Central memory CD8-positive, alpha-beta T cell (primary cell): ENCODE data around the gene GJA3.

Experiments used
- ATAC-seq: fragments of 150-1000 bp; cut with Tn5 transposase; replicated peaks from 2 replicates; pipeline ENCODE4 v1.10.0; 2022; ENCODE audit warnings: mild to moderate bottlenecking, moderate FRiP score, moderate number of reproducible peaks; ENCODE audit not compliant: poor library complexity, severe bottlenecking; ENCODE audit errors: extremely low read depth
- DNase-seq, 2 donors: peaks; one replicate each; pipeline ENCODE4 v3.0.0; 2021; ENCODE audit warnings: low spot score in 2 of 2
- H3K27ac Mint-ChIP-seq: one replicate; pipeline ENCODE4 v1.8.0; 2022; ENCODE audit warnings: low read depth, mild to moderate bottlenecking, moderate library complexity, mixed read lengths
- H3K27me3 Mint-ChIP-seq: one replicate; pipeline ENCODE4 v1.8.0; 2022; ENCODE audit warnings: mixed read lengths
- H3K36me3 Mint-ChIP-seq: one replicate; pipeline ENCODE4 v1.8.0; 2022; ENCODE audit warnings: mild to moderate bottlenecking, moderate library complexity, mixed read lengths; ENCODE audit not compliant: insufficient read depth
- H3K4me1 Mint-ChIP-seq: one replicate; pipeline ENCODE4 v1.8.0; 2022; ENCODE audit warnings: mixed read lengths
- H3K4me3 Mint-ChIP-seq: one replicate; pipeline ENCODE4 v1.8.0; 2022; ENCODE audit warnings: mild to moderate bottlenecking, moderate library complexity, mixed read lengths
- H3K9me3 Mint-ChIP-seq: one replicate; pipeline ENCODE4 v1.8.0; 2022; ENCODE audit warnings: mixed read lengths

Gene GJA3

DNA sequence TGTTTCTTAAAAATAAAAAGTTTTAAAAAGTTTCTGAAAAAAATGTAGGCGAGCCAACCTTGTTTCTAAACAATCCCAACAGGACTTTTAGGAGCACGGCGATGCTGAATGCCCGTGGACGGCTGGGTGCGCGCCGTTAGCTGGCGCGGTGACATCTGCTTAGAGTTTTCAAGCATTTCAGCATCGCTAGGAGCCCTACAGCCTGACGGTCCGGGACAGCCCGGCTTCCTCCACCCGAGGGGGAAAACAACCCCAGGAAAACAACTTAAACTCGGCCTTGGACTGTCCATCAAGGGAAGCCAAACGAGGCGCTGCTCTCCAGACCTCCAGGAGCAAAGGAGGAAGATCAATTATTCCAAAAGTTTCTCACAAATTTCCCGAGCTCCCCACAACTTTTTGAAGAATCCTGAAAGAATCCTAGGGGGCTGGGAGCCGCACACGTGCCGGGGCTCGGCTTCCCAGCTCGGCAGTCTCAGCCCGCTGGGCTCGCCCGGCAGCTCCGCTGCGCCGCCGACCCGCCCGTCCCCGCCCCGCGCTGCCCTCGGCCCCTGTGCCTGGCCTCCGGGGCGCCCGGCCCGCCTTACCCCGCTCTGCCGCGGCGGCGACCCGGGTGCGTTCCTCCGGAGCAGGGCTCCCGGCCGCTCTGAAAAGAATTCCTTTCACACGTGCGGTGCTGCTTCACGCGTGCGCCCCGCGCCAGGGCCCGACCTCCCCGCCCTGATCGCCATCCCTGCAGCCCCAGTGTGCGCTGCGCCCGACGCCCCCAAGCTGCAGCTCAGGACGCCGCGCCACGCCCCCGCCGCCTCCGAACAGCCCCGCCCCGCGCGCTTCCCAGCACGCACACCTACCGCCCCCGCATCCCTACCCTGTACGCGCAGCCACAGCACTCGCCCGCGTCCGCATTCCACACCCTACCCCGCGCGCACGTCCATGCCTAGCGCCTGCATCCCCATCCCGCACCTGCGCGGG is at the start of gene GJA3:
TSS of gene GJA3 (minus strand) at position 747 of the 969 bp plus-strand sequence. CDS start 17,764 bp downstream, outside the sequence.
- no peak for DNase-seq
- Mint-ChIP-seq H3K4me3 (peak within 1 kb of the TSS; percentile 76), H3K9me3 (no peaks in the 10 kb centered on the region), H3K27ac (no peak within 1 kb of the TSS), H3K36me3 (no peaks in the 10 kb centered on the region), H3K27me3 (peaks cover 57% of the 10 kb centered on the region), H3K4me1 (peaks cover 8% of the 10 kb centered on the region)
- ATAC-seq, result peak; percentile 41

DNA sequence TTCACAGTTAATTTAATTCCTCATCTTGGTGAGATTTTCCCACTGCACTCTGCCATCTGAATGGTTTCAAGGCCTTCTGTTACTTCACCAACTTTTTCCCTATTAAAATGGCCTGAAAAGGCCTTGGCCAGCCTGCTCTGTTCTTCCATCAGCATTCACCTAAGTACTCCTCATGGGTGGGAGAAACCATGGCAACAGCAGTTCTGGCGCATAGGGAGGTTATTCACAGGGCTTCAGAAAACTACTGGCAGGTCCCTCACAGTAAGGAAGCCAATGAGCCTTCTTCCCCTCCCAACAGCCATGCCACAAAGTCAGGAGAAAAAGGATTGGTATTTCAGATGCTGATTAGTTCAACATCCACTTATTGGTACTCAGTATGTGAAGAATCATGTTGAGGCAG is 49.1 kb upstream of the GJA3 start:
- H3K36me3 Mint-ChIP-seq, result peaks cover 2% of the 10 kb centered on the region
- H3K4me1 Mint-ChIP-seq, result no peaks in the 10 kb centered on the region
- H3K4me3 Mint-ChIP-seq, result no peak overlapping the region
- H3K9me3 Mint-ChIP-seq, result no peaks in the 10 kb centered on the region
- DNase-seq (no peak), ATAC-seq (no peak)
- H3K27me3 Mint-ChIP-seq, result peaks cover 71% of the 10 kb centered on the region
- no peak overlapping the region for H3K27ac Mint-ChIP-seq

DNA sequence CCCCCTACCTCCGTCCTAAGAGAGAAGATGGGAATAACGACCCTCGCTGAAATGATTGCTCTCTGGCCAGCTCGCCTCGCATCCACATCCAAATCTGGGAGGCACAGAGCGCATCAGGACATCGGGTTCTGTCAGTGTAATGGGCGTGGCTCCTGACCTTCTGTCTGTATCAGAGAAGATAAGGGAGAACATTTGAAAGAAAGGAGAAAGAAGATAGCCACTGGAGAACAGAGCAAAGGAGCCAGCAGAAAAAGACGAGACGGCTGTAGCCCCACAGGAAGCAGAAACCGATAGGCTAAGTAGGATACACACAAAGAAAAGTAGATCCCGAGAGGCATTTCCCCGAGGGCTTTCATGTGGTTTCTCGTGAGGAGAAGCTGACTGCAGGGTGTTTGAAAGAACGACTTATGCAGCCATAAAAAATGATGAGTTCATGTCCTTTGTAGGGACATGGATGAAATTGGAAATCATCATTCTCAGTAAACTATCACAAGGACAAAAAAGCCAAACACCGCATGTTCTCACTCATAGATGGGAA is 45.9 kb upstream of the GJA3 start:
- Mint-ChIP-seq H3K9me3 (no peaks in the 10 kb centered on the region), H3K27ac (no peak overlapping the region), H3K4me1 (no peaks in the 10 kb centered on the region), H3K4me3 (no peak overlapping the region), H3K27me3 (peaks cover 65% of the 10 kb centered on the region), H3K36me3 (peaks cover 2% of the 10 kb centered on the region)
- DNase-seq (no peak), ATAC-seq (no peak)

DNA sequence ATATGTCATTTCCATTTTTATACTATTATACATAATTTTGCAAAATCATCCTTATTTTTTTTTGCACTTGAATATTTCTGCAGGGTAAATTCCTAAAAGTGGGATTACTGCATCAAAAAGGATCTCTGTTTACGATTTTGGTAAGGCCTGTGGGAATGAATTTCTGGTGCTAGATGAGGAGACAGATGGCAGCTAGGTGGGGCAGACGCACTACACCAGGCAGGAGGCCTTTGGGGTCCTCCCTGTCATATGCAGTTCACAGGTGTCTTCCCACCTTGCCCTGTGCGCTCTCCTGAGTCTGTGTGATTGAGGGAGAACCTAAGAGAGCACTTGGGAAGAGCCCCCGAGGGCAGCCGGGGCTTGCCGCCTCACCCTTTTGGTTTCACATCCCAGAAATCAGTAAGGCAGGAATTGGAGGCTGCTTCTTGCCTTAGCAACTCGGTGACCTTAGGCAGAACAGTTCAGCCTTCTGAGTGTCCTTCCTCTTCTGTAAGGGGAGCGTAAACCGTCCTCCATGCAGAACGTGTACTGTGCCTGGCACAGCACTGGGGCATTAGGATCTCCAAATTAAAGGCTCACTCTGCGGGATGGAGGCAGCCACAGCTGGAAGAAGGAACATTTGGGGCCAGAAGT is 45.3 kb upstream of the GJA3 start:
- peaks cover 64% of the 10 kb centered on the region for H3K27me3 Mint-ChIP-seq
- DNase-seq (no peak), ATAC-seq (no peak)
- no peak overlapping the region for H3K27ac Mint-ChIP-seq
- peaks cover 2% of the 10 kb centered on the region for H3K36me3 Mint-ChIP-seq
- H3K4me3 Mint-ChIP-seq, result no peak overlapping the region
- no peaks in the 10 kb centered on the region for H3K4me1 Mint-ChIP-seq
- no peaks in the 10 kb centered on the region for H3K9me3 Mint-ChIP-seq

DNA sequence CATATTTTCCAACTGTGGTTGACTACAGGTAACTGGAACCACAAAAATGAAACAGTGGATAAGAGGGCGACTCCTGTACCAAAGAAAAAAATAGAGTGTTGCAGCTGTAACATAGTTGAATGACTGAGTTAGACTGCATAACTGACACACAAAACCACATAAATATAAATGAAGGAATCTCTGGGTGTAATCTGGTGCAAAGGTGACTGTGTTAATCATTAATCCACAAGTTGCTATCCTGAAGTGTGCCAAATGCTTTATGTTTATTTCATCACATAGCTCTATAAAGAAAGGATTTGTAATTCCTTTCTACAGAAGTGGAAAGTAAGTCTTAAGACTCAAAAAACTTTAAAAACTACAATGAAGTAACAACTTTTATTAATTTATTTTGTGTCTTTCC is 37.9 kb upstream of the GJA3 start:
- no peaks in the 10 kb centered on the region for H3K9me3 Mint-ChIP-seq
- no peak for DNase-seq
- H3K36me3 Mint-ChIP-seq, result no peaks in the 10 kb centered on the region
- no peak overlapping the region for H3K27ac Mint-ChIP-seq
- no peak for ATAC-seq
- H3K4me3 Mint-ChIP-seq, result no peak overlapping the region
- peaks cover 88% of the 10 kb centered on the region for H3K27me3 Mint-ChIP-seq
- peaks cover 16% of the 10 kb centered on the region for H3K4me1 Mint-ChIP-seq

DNA sequence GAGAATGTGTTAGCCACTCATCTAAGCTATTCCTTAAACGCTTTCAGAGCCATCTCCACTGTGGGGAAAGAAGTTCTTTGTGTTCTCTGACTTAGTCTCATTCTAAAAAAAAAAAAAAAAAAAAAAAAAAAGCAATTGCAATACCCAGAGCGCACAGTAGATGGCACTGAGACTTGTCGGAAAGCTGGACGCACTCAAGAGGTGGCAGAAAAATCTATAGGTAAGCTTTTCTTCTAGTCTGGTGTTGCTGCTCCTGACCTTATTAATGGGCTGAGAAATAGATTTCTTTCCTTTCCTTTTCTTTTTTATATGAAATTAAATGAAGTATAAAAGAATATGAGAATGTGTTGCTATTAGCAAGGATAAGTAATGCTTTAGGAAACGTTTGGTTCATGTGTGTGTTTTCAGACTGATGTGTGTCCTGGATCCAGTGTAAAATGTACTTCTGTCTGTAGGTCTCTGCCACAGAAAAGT is 36.5 kb upstream of the GJA3 start:
- Mint-ChIP-seq H3K4me3 (no peak overlapping the region), H3K36me3 (no peaks in the 10 kb centered on the region), H3K27ac (no peak overlapping the region), H3K4me1 (peaks cover 23% of the 10 kb centered on the region), H3K9me3 (no peaks in the 10 kb centered on the region), H3K27me3 (peaks cover 89% of the 10 kb centered on the region)
- DNase-seq (no peak), ATAC-seq (peak; percentile 41)

DNA sequence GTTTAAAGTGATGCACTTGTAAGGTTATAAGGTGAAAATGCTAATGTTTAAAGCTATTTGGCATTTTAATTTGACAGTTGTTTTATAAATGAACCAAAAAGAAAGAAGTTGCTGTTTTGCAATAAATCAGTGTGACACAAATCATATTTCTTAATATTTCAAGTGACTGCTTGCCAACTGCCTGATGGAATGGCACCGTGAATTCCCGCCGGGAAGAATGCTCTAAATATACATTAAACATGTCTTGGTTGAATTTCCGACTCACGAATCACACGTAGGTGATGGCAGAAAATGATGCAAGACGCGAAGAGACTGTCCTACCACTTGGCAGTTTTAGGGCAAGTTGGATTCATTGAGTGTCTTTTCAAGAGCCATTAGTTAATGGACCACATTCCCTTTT is 34.9 kb upstream of the GJA3 start:
- H3K9me3 Mint-ChIP-seq, result no peaks in the 10 kb centered on the region
- H3K4me1 Mint-ChIP-seq, result peaks cover 23% of the 10 kb centered on the region
- peaks cover 89% of the 10 kb centered on the region for H3K27me3 Mint-ChIP-seq
- H3K4me3 Mint-ChIP-seq, result no peak overlapping the region
- DNase-seq (no peak), ATAC-seq (no peak)
- H3K27ac Mint-ChIP-seq, result no peak overlapping the region
- no peaks in the 10 kb centered on the region for H3K36me3 Mint-ChIP-seq

DNA sequence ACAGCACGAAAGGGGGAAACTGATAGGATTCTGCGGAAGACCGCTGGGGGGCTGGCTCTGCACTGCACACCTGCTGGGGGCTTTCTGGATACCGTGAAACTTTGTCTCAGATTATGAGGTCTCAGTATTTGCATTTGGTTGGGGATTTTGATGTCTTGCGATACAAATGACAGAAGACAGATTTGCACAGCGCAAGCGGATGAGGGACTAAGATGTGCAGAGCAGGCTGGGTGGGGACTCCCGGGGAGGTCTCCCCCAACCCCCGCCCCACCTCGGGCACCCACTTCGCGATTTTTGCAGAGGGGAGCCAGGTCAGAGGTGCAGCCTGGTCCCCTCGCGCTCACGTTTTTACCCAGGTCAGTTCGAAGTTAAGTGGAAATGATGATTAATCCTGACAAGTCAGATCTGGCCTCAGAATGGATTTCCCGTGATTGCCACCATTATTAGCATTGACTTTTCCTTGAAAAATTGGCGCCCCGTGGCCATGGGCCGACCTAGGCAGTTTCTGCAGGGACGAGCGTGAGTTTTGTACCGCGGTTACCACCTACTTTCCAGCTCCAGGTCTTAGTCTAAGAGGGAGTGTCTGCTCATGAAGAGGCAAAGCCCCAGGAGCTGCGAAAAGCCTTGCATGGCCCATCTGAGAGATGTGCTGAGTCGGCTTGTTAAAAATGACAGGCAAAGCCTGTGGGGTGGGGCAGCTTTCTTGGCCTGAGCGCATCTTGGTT is 33.2 kb upstream of the GJA3 start:
- Mint-ChIP-seq H3K36me3 (no peaks in the 10 kb centered on the region), H3K4me3 (peak overlapping the region; percentile 72), H3K27me3 (peaks cover 78% of the 10 kb centered on the region), H3K4me1 (peaks cover 23% of the 10 kb centered on the region), H3K9me3 (no peaks in the 10 kb centered on the region), H3K27ac (no peak overlapping the region)
- ATAC-seq (peak; percentile 26), DNase-seq (no peak)

DNA sequence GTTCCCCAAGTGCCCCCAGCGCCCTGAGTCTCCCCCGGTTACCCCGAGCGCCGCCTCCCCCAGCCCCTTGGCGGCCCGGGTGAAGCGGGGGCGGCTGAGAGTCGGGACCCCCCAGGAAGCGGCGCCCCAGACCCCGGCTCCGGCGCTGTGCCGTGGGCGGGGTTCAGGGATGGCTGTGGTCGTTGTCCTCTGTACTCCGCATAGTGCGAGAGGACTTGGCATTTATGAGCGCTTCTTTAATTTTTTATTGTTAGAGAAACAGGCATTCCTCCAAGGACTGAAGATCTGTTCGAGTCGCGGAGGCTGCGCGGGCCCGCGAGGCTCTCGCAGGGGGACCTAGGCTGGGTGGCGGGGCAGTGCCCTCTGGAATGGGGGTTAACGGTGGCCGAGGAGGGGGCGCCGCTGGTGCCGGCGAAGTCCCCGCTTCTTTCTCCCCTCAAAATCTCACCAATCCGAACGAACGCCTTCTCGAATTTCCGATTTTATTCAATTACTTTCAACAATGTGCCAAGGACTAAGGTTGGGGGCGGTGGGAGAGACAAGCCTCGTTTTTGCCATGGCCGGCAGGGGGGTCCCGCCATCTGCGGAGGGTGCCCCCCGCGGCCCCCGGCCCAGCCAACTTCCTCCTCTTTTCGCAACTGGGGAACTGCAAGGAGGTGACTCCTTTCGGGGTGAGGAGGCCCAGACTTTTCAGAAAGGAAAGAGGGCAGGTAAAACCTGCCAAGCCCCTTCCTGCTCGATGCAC is 32.5 kb upstream of the GJA3 start:
- Mint-ChIP-seq H3K27me3 (peaks cover 71% of the 10 kb centered on the region), H3K4me3 (peak overlapping the region; percentile 72), H3K27ac (no peak overlapping the region), H3K4me1 (peaks cover 23% of the 10 kb centered on the region), H3K9me3 (no peaks in the 10 kb centered on the region), H3K36me3 (no peaks in the 10 kb centered on the region)
- ATAC-seq (peak; percentile 16), DNase-seq (no peak)

DNA sequence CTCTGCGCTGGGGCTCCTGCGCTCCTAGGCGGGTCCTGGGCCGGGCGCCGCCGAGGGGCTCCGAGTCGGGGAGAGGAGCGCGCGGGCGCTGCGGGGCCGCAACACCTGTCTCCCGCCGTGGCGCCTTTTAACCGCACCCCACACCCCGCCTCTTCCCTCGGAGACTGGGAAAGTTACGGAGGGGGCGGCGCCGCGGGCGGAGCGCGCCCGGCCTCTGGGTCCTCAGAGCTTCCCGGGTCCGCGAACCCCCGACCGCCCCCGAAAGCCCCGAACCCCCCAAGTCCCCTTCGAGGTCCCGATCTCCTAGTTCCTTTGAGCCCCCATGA is 31.9 kb upstream of the GJA3 start, which contains the start of gene GJB2:
TSS of gene GJB2 (minus strand) at position 103 of the 326 bp plus-strand sequence. CDS start 3,357 bp downstream, outside the sequence.
- peaks cover 66% of the 10 kb centered on the region for H3K27me3 Mint-ChIP-seq
- no peak for DNase-seq
- H3K36me3 Mint-ChIP-seq, result no peaks in the 10 kb centered on the region
- H3K4me1 Mint-ChIP-seq, result peaks cover 23% of the 10 kb centered on the region
- no peak within 1 kb of the TSS for H3K27ac Mint-ChIP-seq
- ATAC-seq, result no peak
- H3K4me3 Mint-ChIP-seq, result peak within 1 kb of the TSS; percentile 72
- no peaks in the 10 kb centered on the region for H3K9me3 Mint-ChIP-seq

DNA sequence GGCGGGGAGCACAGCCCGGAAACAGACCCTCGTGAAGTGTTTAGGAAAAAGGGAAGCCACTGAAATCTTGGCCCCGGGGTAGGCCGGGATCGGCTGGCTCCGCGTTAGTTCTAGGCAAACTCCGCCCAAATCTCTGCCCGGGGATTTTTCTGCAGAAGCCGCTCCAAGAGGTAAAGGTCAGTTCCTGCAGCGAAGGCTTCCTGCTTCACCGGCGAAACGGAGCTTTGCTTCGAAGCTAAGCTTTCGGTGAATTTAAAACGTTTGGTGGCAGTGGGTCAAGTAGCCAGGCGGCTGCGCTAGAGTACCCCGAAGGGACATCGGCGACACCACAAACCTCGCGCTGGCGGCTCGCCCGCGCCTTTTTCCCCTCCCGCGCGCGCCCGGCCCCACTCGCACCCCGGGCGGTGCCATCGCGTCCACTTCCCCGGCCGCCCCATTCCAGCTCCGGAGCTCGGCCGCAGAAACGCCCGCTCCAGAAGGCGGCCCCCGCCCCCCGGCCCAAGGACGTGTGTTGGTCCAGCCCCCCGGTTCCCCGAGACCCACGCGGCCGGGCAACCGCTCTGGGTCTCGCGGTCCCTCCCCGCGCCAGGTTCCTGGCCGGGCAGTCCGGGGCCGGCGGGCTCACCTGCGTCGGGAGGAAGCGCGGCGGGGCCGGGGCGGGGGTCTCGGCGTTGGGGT is 31.4 kb upstream of the GJA3 start:
- no peaks in the 10 kb centered on the region for H3K36me3 Mint-ChIP-seq
- no peak for ATAC-seq
- H3K9me3 Mint-ChIP-seq, result no peaks in the 10 kb centered on the region
- H3K4me3 Mint-ChIP-seq, result peak overlapping the region; percentile 54
- peaks cover 23% of the 10 kb centered on the region for H3K4me1 Mint-ChIP-seq
- H3K27ac Mint-ChIP-seq, result no peak overlapping the region
- H3K27me3 Mint-ChIP-seq, result peaks cover 61% of the 10 kb centered on the region
- no peak for DNase-seq
